IMR-90 (cell line): ENCODE measurements around the gene TJAP1.

Source experiments
- CTCF ChIP-seq: conservative IDR thresholded peaks from 2 replicates; pipeline ENCODE4 v1.5.1; 2012; ENCODE audit warnings: mild to moderate bottlenecking, low read depth, low read length, improper control_type of control experiment
- MAFK ChIP-seq: IDR thresholded peaks from 2 replicates; pipeline ENCODE4 v1.6.1; 2012; ENCODE audit warnings: low read depth, low read length, improper control_type of control experiment

GRCh38 chr6:43432009-43432945 lies 45.1 kb upstream of the TJAP1 start:
- TF ChIP-seq CTCF (no peak), MAFK (no peak)
